PC-3 (cell line): Measurements from ENCODE around the gene DENND10. TPM values are rescaled to one million over a fixed set of nuclear protein-coding genes. Genes with fewer than 3 reads are reported as not detected.
A peak's percentile ranks its signal among the peaks of the same experiment; 100 is the strongest.

Experiments used
- ATAC-seq: fragments of 200-7000 bp; cut with Tn5 transposase; 2 replicates; pipeline ENCODE4 v1.9.1; 2020; ENCODE audit warnings: mild to moderate bottlenecking, moderate library complexity
- BruUV-seq: library from RNA; stranded (reverse); fragments of 400-500 nt; replicated peaks from 2 replicates; lab custom pipeline; 2021; lab: Mats Ljungman, UMichigan
- CTCF ChIA-PET: fragments of 300-600 bp; sonication (Branson Sonifier 250); formaldehyde crosslinking; loops from one replicate; lab custom pipeline; 2022; ENCODE audit warnings: antibody characterized with exemption; lab: Charles Lee
- POLR2A ChIA-PET: fragments of 300-600 bp; sonication (Branson Sonifier 250); formaldehyde crosslinking; loops from one replicate; lab custom pipeline; 2022; ENCODE audit warnings: antibody characterized with exemption; ENCODE audit not compliant: unreplicated experiment; lab: Charles Lee
- DNase-seq: peaks from one replicate; pipeline ENCODE4 v3.0.0-alpha.2; 2015
- H2AFZ ChIP-seq: fragments of 300-600 bp; sonication (generic); 2 replicates; pipeline ENCODE4 v1.6.0; 2016; ENCODE audit warnings: antibody characterized with exemption, low read length
- H3F3A ChIP-seq: fragments of 300-600 bp; sonication (generic); one replicate; pipeline ENCODE4 v1.6.0; 2017; ENCODE audit warnings: antibody characterized with exemption, low read length, control low read depth, mild to moderate bottlenecking; ENCODE audit not compliant: unreplicated experiment
- H3K27ac ChIP-seq: fragments of 300-600 bp; sonication (generic); 2 replicates; pipeline ENCODE4 v1.5.1; 2016; ENCODE audit warnings: mild to moderate bottlenecking, low read length
- H3K27me3 ChIP-seq: fragments of 300-600 bp; sonication (generic); 2 replicates; pipeline ENCODE4 v1.6.1; 2016; ENCODE audit warnings: low read length, mixed read lengths
- H3K36me3 ChIP-seq: fragments of 300-600 bp; sonication (generic); 2 replicates; pipeline ENCODE4 v1.6.1; 2016; ENCODE audit warnings: low read depth, mixed run types, low read length, mixed read lengths
- H3K4me1 ChIP-seq: fragments of 300-600 bp; sonication (generic); 2 replicates; pipeline ENCODE4 v1.5.1; 2016; ENCODE audit warnings: low read length; ENCODE audit not compliant: insufficient read depth
- H3K4me2 ChIP-seq: fragments of 300-600 bp; sonication (generic); 2 replicates; pipeline ENCODE4 v1.6.0; 2016; ENCODE audit warnings: low read length
- H3K4me3 ChIP-seq: fragments of 300-600 bp; sonication (generic); 2 replicates; pipeline ENCODE4 v1.5.1; 2016; ENCODE audit warnings: mild to moderate bottlenecking, low read length, mixed read lengths
- H3K79me2 ChIP-seq: fragments of 300-600 bp; sonication (generic); 2 replicates; pipeline ENCODE4 v1.6.1; 2017; ENCODE audit warnings: low read length, mixed read lengths
- H3K9ac ChIP-seq: fragments of 300-600 bp; sonication (generic); 2 replicates; pipeline ENCODE4 v1.6.0; 2016; ENCODE audit warnings: mild to moderate bottlenecking, low read length
- H3K9me2 ChIP-seq: fragments of 300-600 bp; sonication (generic); replicated peaks from 2 replicates; pipeline ENCODE4 v1.6.1; 2016; ENCODE audit warnings: mixed run types, low read length, mixed read lengths
- H3K9me3 ChIP-seq: fragments of 300-600 bp; sonication (generic); 2 replicates; pipeline ENCODE4 v1.6.1; 2016; ENCODE audit warnings: low read length, mixed read lengths
- H4K20me1 ChIP-seq: fragments of 300-600 bp; sonication (generic); 2 replicates; pipeline ENCODE4 v1.6.1; 2016; ENCODE audit warnings: low read length, mixed read lengths
- EZH2 ChIP-seq: fragments of 300-600 bp; sonication (generic); IDR thresholded peaks from one replicate; pipeline ENCODE4 v1.6.1; 2017; ENCODE audit warnings: antibody characterized with exemption, mild to moderate bottlenecking, low read length; ENCODE audit not compliant: unreplicated experiment
- EZH2phosphoT487 ChIP-seq: fragments of 300-600 bp; sonication (generic); IDR thresholded peaks from 2 replicates; pipeline ENCODE4 v1.6.1; 2018; ENCODE audit warnings: mild to moderate bottlenecking, antibody characterized with exemption, low read length, borderline replicate concordance
- intact Hi-C: fragments of 100-400 bp; cut with micrococcal nuclease; formaldehyde crosslinking; loops from 2 replicates; pipeline ENCODE4 v1.9.0; 2023
- total RNA-seq: library from RNA; depleted of rRNA; stranded (reverse); fragments of >200 nt; gene quantifications from 2 replicates; pipeline ENCODE4 v1.2.3, GENCODE V29; 2014
- TF ChIP-seq, protein P1 (sequence below): fragments of 300-600 bp; sonication (generic); conservative IDR thresholded peaks from 2 replicates; pipeline ENCODE4 v1.5.1; 2017; ENCODE audit warnings: antibody characterized with exemption, low read depth, mild to moderate bottlenecking, low read length

Gene DENND10
- total RNA-seq, 1 experiment from 2014 or later: 28.9 TPM

DNA sequence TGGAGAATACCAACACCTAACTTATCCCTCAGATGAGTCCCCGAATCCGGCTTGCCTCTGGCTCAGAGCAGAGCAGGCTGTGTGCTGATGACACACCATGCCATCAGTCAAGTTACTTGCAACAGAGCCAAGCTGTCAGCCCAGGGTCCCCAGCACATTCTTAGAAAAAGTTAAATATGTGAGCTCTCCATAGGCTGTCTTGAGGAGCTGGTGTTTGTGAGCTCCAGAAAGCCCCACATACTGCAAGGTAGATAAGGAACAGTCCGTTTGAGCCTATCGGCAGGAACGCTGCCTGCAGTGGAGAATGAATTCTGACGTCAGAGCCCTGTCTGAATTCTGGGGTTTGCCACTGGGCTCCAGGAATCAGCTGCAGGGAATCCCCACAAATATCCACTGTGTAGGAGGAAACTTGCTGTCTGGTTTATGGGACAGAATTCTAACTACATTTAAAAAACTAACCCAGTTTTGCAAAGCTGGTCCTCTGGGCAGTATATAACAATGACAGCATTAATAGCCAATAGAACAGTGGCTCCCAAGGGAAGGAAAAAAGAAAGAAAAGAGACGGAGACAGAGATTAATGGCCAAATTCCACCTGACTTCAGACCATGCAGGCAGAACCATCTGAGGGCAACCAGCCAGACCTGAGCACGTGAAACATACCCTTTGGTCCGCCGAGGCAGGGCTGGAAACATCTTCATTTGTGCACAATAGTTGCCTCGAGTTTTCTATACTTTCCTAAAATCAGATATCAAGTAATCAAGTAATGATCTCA is 58.0 kb downstream of the DENND10 start:
- Histone ChIP-seq H3K9me2 (no peaks in the 10 kb centered on the region), H3K4me3 (no peak overlapping the region), H3K27me3 (no peaks in the 10 kb centered on the region), H3F3A (peaks cover 5% of the 10 kb centered on the region), H3K9me3 (no peaks in the 10 kb centered on the region), H3K36me3 (no peaks in the 10 kb centered on the region; the same call in 1 of the 2 replicates), H2AFZ (no peak overlapping the region), H3K4me1 (peaks cover 14% of the 10 kb centered on the region), H3K79me2 (peaks cover 13% of the 10 kb centered on the region), H3K4me2 (no peak overlapping the region), H4K20me1 (no peaks in the 10 kb centered on the region), H3K9ac (no peak overlapping the region), H3K27ac (no peak overlapping the region)
- ChIA-PET POLR2A (no interaction called here), CTCF (no interaction called here)
- no TSS peak for BruUV-seq
- intact Hi-C loops: no loop called here
- DNase-seq (peak; percentile 23), ATAC-seq (0 out of 2 replicates have a peak, but pooled peaks have one; percentile 19)
- TF ChIP-seq EZH2phosphoT487: no peak
- TF ChIP-seq, protein P1, sequence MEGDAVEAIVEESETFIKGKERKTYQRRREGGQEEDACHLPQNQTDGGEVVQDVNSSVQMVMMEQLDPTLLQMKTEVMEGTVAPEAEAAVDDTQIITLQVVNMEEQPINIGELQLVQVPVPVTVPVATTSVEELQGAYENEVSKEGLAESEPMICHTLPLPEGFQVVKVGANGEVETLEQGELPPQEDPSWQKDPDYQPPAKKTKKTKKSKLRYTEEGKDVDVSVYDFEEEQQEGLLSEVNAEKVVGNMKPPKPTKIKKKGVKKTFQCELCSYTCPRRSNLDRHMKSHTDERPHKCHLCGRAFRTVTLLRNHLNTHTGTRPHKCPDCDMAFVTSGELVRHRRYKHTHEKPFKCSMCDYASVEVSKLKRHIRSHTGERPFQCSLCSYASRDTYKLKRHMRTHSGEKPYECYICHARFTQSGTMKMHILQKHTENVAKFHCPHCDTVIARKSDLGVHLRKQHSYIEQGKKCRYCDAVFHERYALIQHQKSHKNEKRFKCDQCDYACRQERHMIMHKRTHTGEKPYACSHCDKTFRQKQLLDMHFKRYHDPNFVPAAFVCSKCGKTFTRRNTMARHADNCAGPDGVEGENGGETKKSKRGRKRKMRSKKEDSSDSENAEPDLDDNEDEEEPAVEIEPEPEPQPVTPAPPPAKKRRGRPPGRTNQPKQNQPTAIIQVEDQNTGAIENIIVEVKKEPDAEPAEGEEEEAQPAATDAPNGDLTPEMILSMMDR: no peak
- no peak for TF ChIP-seq EZH2

DNA sequence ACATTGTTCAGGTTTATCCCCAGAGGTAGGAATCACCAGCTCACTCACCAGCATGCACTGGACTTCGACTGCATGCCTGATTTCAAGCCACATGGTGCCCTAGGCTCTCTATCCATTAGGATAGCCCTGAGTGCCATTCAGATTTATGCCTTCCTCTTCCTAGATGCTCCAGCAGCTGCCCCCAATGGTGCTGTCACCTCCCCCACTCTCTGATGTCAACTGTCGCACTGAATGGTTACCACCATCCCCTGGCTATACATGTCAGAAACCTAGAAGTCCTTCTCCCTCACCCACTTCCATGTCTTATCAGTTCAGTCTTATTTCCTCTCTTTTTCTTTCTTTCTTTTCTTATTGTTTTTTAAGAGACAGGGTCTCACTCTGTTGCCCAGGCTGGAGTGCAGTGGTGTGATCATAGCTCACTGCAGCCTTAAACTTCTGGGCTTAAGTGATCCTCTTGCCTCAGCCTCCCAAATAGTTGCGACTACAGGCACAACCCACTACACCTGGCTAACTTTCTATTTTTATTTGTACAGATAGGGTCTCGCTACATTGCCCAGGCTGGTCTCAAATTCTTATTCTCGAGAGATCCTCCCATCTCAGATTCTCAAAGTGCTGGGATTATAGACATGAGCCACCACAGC is 58.7 kb downstream of the DENND10 start:
- Histone ChIP-seq H3K27me3 (no peaks in the 10 kb centered on the region), H4K20me1 (no peaks in the 10 kb centered on the region), H3K27ac (no peak overlapping the region), H3K4me2 (no peak overlapping the region), H3K9me2 (no peaks in the 10 kb centered on the region), H3K79me2 (peaks cover 13% of the 10 kb centered on the region), H3K4me3 (no peak overlapping the region), H3K9ac (no peak overlapping the region), H3K4me1 (peaks cover 14% of the 10 kb centered on the region), H3F3A (peaks cover 5% of the 10 kb centered on the region), H3K36me3 (no peaks in the 10 kb centered on the region; the same call in 1 of the 2 replicates), H3K9me3 (no peaks in the 10 kb centered on the region), H2AFZ (no peak overlapping the region)
- BruUV-seq: no TSS peak
- no peak for ATAC-seq
- ChIA-PET CTCF (no interaction called here), POLR2A (no interaction called here)
- DNase-seq: no peak
- intact Hi-C loops: no loop called here
- no peak for TF ChIP-seq EZH2phosphoT487
- TF ChIP-seq EZH2: no peak
- TF ChIP-seq, protein P1: no peak
